Activated gamma-delta T cell (primary cell): ENCODE results near the gene MOCOS.
"Not testable (repeated sequence)": the region's sequence is repeated elsewhere in the genome, so short reads cannot be mapped to it uniquely, and the experiment has no call there.

Experiments used
- DNase-seq: peaks from one replicate; lab custom pipeline; 2025; lab: John Stamatoyannopoulos, UW

MOCOS gene

DNA sequence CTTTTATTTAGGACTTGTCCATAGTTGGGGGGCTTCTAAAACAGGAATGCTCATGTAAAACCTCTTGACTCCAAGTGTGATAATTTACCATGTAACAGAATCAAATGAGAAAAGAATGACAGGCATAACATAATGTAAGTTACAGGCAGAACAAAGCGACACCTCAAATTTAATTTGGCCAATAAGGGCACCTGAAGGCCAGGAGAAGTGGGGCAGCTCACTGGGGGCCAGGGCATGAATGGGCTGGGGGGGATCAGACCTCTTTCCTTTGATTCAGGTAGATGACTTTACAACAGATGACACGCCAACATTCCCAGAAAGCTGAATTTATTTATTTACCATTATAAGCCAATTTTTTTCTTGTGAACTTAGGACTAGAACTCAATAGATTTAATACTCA lies 14.5 kb downstream of the MOCOS start:
- DNase-seq: no peak

DNA sequence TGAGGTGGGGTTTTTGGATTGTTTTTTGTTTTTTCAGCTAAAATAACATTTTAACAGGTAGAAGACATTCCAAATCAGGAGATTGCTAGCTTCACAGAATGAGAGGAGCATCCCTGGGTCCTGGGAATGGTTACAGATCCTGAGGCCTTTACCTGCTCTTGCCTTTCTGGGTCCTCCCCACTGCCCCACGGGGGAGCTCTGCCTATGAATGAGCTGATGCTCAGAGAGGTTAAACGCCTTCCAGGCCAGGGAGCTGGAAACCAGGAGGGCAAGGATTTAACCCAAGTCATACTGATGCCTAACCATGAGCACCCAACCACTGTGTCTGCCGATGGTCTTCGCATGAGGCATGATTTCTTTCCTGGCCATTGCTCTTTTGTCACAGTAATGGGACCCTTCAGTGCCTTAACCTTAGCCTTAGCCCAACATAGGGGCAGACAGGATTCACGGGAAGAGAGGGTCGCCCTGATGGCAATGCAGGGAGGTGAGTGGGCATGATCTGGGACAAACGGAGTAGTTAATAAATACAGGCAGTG lies 16.1 kb downstream of the MOCOS start:
- DNase-seq: no peak

- DNase-seq: no peak
Measured at GRCh38 chr18:36205166-36205565, 17.9 kb downstream of the MOCOS start.

- DNase-seq: no peak
Measured at GRCh38 chr18:36207303-36207702, 20.0 kb downstream of the MOCOS start.

GRCh38 chr18:36207969-36208368 lies 20.7 kb downstream of the MOCOS start:
- DNase-seq: not testable (repeated sequence)

DNA sequence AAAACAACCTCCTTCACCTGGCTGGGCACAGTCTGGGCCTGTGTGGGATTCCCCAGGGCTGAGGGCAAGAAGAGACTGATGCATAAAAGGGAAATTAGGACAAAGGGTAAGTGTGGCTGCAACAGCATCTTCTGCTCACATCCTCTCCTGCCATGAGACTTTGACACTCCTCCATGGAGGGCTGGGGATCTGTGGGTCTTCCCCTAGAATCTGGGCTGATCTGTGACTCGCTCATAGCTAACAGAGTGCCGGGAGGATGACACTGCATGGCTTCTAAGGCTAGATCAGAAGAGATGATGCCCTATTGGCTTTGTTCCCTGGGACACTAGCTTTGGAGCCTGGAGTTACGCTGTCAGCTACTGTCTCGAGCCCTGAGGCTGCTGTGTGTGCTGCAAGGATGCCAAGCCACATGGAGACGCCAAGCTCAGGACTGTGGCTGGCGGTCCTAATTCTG lies 24.3 kb downstream of the MOCOS start:
- DNase-seq: no peak

GRCh38 chr18:36212301-36213171 lies 25.2 kb downstream of the MOCOS start:
- DNase-seq: no peak

- no peak for DNase-seq
Measured at GRCh38 chr18:36214811-36215210, 27.5 kb downstream of the MOCOS start.

- no peak for DNase-seq
Measured at GRCh38 chr18:36215577-36215976, 28.3 kb downstream of the MOCOS start.

GRCh38 chr18:36217348-36217747 lies 30.1 kb downstream of the MOCOS start:
- no peak for DNase-seq

GRCh38 chr18:36229188-36229587 lies 41.9 kb downstream of the MOCOS start:
- no peak for DNase-seq

- DNase-seq: not testable (repeated sequence)
Measured at GRCh38 chr18:36240510-36240909, 53.2 kb downstream of the MOCOS start.

GRCh38 chr18:36241831-36242230 lies 54.5 kb downstream of the MOCOS start:
- no peak for DNase-seq

DNA sequence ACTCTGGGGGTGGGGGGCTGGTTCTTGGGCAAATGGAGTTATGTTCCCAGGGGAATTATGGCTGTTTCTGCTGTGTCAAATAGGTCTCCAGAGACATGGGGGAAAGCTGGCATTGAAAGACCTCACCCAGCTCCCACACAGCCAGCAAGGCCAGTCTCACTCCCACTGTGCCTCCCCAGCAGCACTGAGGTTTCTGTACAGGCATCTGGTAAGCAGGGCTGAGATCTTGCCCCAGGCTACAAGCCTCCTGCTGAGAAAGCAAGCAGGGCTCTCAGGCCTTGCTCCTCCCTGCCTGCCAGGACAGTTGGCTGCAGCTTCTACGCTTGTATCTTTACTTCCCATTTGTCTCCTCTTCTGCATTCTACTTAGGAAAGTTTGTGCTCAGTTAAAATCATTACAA lies 59.7 kb downstream of the MOCOS start:
- DNase-seq: no peak

DNA sequence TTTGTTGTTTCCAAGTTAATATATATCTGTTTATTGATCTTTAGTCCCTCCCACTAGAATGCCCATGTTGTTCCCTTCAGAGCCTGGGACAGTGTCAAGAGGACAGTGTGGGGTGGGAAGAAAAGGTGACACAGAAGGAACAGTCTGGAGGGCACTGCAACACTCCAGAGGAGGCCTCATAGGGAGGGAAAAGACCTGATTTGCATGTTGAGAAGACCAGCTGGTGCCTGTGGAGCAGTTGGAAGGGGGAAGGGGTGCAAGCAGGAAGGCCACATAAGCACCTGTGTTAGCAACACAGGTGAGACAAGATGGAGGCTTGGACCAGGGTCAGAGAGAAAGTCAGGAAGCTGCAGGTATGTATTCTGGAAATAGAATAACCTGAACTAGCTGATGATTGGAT lies 62.1 kb downstream of the MOCOS start:
- no peak for DNase-seq

DNA sequence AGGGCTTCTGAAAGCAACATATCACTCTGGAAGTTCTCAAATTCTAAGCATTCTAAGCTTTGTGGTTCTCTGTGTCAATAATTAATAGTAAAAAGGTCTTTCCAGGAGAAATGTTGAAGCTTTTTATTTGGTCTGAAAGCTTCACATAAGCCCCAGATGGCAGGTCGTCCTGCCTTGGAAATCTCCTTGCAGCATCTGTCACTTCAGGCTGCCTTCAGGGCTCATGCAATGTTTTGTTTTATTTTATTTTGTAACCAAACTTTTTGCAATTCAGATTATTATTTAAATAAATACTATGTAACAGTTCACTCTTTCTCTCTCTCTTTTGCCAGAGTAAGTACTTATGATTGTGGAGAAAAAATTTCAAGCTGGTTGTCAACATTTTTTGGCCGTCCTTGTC lies 63.5 kb downstream of the MOCOS start:
- no peak for DNase-seq

GRCh38 chr18:36255072-36255698 lies 67.9 kb downstream of the MOCOS start:
- no peak for DNase-seq

DNA sequence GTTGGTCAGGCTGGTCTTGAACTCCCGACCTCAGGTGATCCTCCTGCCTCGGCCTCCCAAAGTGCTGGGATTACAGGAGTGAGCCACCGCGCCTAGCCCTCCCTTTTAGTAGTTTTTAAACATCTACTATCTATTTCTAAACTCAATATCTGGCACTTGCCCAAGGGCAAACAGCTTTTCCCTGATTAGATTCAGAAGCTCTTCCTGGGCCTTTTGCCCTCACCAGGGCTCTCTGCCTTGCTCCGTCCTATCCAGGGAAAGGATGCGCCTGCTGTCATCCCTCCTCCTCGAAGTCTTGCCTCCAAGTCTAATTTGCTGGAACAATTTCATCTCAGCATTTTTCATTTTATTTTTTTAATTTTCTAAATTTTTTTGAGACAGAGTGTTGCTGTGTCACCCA lies 68.8 kb downstream of the MOCOS start:
- no peak for DNase-seq

- DNase-seq: no peak
Measured at GRCh38 chr18:36262971-36263370, 75.7 kb downstream of the MOCOS start.

GRCh38 chr18:36264283-36264682 lies 77.0 kb downstream of the MOCOS start:
- DNase-seq: no peak

DNA sequence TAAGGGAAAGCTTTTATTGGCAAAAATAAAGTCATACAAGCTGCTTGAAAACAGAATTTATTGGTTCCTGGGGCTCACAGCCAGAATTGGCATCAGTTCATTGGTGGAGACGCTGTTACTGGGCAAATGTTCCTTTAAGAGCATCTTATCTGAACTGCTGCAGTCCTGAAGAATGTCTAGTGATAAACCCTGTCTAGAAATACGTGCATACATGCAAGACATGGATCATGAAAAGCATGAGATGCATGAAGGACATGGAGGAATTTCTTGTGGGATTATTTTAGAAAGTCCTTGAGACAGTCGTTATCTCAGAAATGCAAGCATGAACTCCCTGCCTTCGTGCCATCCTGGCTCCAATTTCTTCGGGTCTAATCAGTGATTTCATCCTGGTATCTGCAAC lies 77.7 kb downstream of the MOCOS start:
- DNase-seq: no peak

DNA sequence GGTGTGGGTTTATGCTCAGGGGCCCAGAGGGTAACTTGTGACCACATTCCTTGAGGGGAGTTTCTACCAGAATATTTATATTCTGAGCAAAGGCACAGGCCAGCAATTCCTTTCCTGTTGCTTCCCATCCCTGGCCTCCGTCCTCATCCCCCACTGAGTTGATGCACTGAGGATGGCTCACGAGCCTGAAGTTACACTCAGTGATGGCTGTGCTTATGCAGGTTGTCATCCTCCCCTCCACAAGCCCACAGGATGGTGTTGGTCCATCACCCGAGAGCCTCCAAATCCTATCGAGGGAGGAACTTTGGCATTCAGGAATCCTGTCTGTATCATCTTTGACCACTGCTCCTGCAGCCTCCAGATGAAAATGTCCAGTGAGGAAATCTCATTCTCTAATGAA lies 81.9 kb downstream of the MOCOS start:
- DNase-seq: no peak

GRCh38 chr18:36271153-36271552 lies 83.9 kb downstream of the MOCOS start:
- DNase-seq: no peak
